ENCODE results near the gene GARS1.
"Not testable (repeated sequence)": the region's sequence is repeated elsewhere in the genome, so short reads cannot be mapped to it uniquely, and the experiment has no call there.

The GARS1 gene

GRCh38 chr7:30630986-30631385 lies 36.3 kb downstream of the GARS1 start:
- no peak for DNase-seq

DNA sequence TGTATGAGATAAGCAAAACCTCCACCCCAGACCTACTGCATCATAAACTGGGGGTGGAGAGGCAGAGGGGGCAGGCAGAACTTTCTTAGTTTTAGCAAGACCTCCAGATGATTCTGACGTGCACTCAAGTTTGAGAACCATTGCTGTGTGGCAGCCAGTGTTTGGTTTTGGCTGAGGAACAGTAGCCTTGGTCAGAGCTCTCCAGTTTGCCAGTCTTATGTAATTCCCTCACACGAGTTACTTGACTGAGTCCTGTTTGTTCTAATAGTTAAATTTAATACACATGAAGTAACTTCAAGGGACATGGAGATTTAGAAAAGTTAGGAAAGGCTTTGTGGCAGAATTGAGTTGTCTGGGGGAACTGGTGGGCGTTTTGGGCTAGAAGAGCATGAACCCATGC lies 38.5 kb downstream of the GARS1 start:
- DNase-seq, result no peak

DNA sequence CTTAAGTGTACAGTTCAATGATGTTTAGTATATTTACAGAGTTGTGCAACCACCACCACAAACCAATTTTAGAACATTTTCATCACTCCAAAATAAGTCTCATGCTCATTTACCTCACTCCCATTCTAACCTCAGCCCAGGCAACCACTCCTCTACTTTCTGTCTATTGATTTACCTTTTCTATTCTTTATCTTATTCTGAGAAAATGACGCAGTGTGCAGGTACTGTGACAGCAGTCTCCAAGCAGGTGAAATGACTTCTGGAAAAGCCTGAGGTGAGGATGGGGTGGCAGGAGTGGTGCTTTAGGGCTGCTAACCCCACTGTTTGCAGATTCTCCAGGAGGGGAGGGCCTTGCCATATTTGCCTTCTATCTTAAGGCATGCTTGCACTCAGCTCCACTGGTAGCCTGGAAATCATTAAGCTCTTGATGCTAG lies 39.5 kb downstream of the GARS1 start:
- DNase-seq, result no peak

GRCh38 chr7:30634634-30635201 lies 40.0 kb downstream of the GARS1 start:
- no peak for DNase-seq

- DNase-seq, result no peak
Observed at GRCh38 chr7:30635798-30636197, 41.1 kb downstream of the GARS1 start.

GRCh38 chr7:30642322-30642721 lies 47.6 kb downstream of the GARS1 start:
- DNase-seq, result not testable (repeated sequence)

GRCh38 chr7:30642789-30643188 lies 48.1 kb downstream of the GARS1 start:
- DNase-seq, result no peak

DNA sequence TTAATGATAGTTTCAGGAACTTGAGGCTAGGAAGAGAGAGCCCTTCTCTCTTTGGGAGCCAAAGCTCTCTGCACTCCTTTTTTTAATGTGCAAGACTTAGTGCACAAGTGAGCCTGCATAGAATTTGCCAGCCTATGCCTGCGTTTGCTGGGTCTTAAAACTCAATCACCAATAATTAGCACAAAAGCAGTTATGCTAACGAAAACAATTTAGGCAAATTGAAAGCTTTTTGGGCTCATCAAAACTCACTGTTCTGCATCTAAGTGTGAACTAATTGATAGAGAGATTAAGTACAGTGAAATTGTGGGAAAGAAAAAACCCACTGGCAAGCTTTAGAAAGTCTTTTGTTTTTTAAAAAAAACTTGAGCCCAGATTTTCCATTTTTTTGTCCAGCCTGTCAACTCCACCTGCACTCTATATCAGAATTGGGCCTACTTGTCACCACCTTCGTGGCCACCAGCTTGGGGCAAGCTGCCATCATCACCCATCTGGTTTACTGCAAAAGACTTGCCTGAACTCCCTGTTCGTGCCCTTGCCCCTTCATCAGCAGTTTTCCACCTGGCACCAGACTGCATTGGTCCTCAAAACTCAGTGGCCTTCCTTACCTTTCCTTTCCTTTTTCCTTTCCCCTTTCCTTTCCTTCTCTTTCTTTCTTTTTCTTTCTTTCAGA lies 49.7 kb downstream of the GARS1 start:
- DNase-seq, result no peak

DNA sequence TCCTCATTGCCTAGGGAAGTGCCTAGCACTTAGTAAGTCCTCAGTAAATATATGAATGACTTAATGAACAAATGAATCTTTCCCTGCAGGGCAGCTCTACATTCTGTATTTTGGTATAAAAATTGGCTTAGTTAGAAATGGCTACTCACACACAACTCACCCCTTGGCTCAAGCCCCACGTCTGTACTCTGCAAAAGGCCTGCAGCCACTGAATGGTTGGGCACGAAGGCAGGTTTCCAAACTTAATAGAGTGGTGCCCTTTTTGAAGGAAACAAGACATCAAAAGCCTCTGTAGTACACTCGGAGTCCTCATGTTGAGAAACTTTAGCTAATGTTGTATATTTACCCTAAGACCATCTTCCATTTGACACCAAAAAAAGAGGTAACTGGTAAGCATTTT lies 51.0 kb downstream of the GARS1 start:
- no peak for DNase-seq

- no peak for DNase-seq
Observed at GRCh38 chr7:30646154-30646553, 51.5 kb downstream of the GARS1 start.

GRCh38 chr7:30647589-30648364 lies 53.1 kb downstream of the GARS1 start:
- no peak for DNase-seq

DNA sequence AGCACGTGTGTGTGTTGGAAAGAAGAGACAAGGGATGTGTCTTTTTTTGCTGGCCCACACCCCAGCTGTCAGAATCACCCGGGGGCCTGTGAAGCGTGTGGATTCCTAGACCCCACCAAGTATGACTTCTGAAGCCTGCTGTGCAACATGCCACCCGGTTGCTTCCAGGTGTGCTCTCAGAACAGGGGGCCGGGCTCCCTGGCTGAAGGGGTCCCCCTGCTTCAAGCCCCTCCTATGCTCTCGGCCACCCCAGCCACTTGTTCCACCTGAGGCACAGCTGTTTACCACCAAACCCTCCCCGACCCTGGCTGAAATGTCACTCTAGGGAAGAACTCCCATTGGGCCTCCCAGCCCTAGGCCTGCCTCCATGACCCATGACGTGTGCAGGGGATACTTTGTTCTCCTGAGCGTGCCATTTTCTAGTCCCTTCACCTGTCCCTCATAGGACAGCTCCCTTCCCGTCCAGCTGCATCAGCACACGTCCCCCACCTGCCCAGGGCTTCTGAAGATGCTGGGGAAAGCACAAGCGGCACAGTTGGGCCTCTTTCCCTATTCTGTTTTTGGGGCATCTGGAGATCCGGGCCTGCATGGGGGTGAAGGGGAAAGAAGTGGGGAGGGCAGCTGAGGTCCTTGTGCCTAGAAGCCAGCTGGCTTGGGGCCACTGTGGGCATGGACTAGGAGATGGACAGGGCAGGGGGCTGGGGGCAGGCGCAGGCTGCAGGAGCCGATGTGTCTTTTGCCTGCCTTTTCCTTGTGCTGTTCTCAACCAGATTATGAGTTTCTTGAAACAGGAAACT lies 54.3 kb downstream of the GARS1 start:
- DNase-seq, result no peak

- DNase-seq, result no peak
Observed at GRCh38 chr7:30649717-30650420, 55.2 kb downstream of the GARS1 start.

DNA sequence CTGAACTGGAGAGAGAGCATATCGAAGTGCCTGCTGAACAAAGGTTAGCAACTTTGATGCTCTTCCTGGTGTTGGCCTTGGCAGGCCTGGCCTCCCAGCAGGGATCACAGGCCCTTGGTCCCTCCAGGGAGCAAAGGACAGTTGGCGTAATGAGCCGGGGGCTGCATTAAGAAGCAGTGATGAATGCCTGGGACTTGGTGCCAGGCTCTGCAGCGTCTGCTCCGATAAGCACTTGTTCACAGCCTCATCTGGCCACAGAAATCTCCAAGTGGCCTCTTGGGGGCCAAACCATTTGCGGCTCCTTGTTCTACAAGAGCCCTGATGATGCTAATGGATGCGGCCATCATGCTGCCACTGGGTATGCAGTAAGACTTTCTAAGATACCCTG lies 55.7 kb downstream of the GARS1 start:
- DNase-seq, result no peak

DNA sequence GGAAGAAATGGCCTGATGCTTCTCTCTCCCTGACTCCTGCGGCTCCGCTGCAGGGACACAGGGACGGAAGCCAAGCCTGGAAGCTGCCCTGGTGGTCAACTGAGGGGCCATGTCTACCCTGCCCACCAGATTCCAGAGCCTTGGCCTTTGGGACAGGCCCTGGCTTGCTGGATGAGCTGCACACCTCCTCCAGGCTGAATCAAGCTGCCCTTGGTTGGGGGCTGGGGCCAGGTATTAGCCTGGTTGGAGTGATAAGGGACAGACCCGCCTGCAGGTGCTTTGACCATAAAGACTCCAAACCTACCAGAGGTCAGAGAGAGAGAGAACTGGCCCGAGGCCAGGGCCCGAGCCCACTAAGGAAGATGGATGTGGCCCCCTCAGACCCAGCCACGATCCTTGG lies 57.5 kb downstream of the GARS1 start:
- no peak for DNase-seq

DNA sequence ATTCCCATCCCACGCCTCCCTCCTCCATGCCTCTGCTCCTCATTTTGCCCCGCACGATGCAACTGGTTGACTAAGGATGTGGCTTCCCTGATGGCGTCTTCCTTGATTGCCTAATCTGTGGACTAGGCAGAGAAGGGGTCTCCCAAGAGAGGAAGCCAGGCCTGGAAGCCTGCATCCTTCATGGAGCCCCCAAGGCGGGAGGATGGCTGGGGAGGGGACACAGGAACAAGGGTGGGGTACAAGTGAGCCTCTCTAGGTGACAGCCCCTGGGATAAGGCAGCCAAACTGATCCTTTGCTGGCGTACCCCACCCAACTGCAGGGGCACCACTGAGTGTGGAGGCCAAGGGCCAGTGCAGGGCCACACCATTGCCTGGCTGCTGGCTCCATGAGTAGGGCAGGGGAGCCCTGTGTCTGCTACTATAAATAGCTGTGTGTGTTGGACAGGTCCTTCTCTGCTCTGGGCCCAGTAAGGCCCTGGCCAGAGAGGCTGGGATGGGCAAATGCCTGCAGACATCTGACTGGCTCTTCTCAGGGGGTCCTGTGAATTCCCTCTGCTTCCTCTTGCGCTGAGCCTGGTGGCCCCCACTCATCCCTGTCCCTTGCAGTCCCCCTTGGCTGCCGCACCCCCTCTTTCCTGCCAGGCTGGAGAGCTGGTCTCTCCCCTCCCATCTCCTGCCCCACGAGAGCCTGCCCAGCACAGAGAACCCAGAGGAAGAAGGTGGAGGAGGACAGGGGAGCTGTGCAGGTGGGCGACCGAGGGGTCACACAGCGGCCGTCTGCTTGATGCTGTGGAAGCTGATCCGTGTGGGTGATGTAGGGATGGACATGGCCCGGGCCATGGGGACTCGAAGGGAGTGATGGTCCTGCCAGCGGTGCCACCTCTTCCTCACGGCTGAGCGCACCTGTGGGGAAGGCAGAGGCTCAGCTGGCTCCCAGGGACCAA lies 58.3 kb downstream of the GARS1 start:
- DNase-seq, result no peak

DNA sequence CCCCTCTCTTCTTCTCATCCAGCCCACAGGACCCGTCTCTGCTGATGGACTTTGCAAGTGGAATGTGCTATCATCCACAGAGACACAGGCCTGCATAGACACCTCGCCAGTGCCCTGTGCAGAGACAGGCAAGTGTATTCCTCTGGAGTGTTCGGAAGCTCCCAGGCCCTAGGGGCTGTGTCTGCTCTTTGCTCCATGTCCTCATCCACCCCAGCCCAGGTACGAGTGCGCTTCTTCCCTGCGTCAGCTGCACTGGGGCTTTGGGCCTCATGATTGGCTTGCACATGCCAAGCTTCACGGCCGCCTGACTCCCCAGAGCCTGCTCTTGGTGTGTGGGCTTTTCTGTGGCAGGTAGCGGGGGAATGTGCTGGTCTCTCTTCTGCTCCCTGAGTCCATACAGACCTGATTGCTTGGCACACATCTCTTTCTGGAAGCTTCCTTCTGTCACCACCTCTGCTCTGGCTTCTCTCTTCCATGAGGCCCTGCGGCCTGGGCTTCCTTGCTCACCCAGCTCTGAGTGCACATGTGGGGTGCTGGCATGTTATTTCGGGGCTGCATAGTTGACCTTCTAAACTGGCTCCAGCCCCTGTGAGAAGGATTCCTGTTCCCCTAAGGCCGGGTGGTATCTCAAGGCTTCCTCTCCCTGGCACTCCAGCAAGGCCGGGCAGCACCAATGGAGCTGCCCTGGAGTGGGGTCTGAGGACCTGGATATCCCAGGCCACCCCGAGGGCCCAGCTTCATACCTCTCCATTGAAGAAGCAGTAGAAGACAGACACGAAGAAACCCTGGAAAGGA lies 59.8 kb downstream of the GARS1 start:
- no peak for DNase-seq

DNA sequence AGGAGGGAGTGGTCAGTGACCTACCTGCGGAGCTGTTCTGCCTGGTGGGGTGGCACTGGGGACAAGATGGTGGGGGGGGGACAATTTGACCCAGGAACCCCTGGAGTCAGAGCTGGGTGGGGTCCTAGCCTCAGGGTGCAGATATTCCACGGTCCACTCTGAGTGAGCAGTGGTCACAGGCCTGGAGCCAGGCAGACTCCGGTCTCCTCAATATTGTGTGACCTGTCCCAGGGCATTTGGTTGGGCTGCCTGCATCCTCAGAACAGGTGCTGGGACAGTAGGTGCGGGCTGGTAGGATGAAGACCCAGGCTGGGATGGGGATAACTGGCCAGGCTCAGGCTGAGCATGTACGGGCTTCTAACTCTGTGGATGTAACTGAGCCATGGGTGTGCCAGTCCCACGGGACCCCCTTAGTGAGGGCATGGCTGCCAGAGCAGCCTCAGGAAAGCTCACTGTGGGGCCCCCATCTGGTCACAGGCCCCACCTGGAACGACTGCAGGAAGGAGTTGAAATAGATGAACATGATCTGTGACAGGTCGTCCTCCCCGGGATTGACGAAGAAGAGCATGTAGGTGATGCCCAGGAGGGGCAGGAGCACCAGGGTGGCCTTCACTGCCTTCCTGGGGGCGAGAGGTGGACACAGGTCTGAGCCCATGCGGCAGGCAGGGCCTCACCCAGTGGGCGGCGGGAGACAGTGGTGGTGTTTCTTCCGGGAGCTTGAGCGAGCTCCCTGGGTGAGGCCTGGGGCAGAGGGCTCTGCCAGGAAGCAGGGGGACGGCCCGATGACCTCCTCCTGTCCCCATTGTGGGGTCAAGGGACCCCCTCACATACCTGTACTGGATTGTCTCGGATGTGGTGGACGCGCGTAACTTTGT lies 60.7 kb downstream of the GARS1 start:
- no peak for DNase-seq
